K562 (cell line): ENCODE measurements around the gene KRTAP4-16. TPM values are rescaled to one million over a fixed set of nuclear protein-coding genes. Genes with fewer than 3 reads are reported as not detected.

Experiments
- ATAC-seq: fragments of 200-7000 bp; cut with Tn5 transposase; 3 replicates; pipeline ENCODE4 v1.9.1; 2020; ENCODE audit warnings: moderate library complexity
- BruUV-seq: library from RNA; stranded (reverse); fragments of 400-500 nt; replicated peaks from 2 replicates; lab custom pipeline; 2021; lab: Mats Ljungman, UMichigan
- CTCF ChIA-PET: fragments of 300-600 bp; formaldehyde crosslinking; extraction: SDS; loops from one replicate; lab custom pipeline; 2021; ENCODE audit warnings: low intra/inter-chr PET ratio; lab: Yijun Ruan, JAX
- POLR2A ChIA-PET: fragments of 300-600, 350-650 bp; sonication (Branson Sonifier 250); formaldehyde crosslinking; extraction: SDS; loops from one replicate; lab custom pipeline; 2021; ENCODE audit warnings: antibody characterized with exemption, inconsistent platforms; lab: Yijun Ruan, JAX
- DNase-seq, 4 experiments: peaks; one replicate each; pipeline versions ENCODE4 v3.0.0 to v3.0.0-alpha.2; 2011 to 2018; ENCODE audit warnings: low spot score in 3 of 4, mixed read lengths in 3 of 4; ENCODE audit errors: extremely low read depth in 1 of 4
- FAIRE-seq: peaks from 2 replicates; lab custom pipeline; 2011; peaks lifted over from hg19 to GRCh38; lab: Jason Lieb, UNC
- H2AFZ ChIP-seq: 2 replicates; pipeline ENCODE4 v1.6.0; 2011; ENCODE audit warnings: low read depth, low read length, control low read depth, inconsistent platforms
- H3K27ac ChIP-seq: fragments of 200-600 bp; 3 replicates; pipeline ENCODE4 v1.8.0; 2011; ENCODE audit warnings: low read depth, mild to moderate bottlenecking, control low read depth, inconsistent platforms, low read length, moderate library complexity, mixed read lengths; ENCODE audit errors: extremely low read depth
- H3K27me3 ChIP-seq, 2 experiments: fragments of 300-600 bp in 1 of 2; 2 replicates in 1 of 2; 3 replicates in 1 of 2; pipeline versions ENCODE4 v1.6.0 to v1.8.0; 2011; ENCODE audit warnings: inconsistent platforms in 2 of 2, low read length in 2 of 2, mild to moderate bottlenecking in 1 of 2, mixed read lengths in 1 of 2, moderate library complexity in 1 of 2; ENCODE audit not compliant: control insufficient read depth in 2 of 2, insufficient read depth in 2 of 2
- H3K36me3 ChIP-seq: fragments of 300-600 bp; 3 replicates; pipeline ENCODE4 v1.8.0; 2011; ENCODE audit warnings: mild to moderate bottlenecking, low read length, inconsistent platforms; ENCODE audit not compliant: control insufficient read depth, insufficient read depth
- H3K4me1 ChIP-seq, 2 experiments: fragments of 200-600 bp in 1 of 2; replicated peaks in 1 of 2; 2 replicates in 1 of 2; 3 replicates in 1 of 2; pipeline versions ENCODE4 v1.5.1 to v1.8.0; 2011; ENCODE audit warnings: inconsistent platforms in 2 of 2, low read length in 2 of 2, mild to moderate bottlenecking in 1 of 2, mixed read lengths in 1 of 2, moderate library complexity in 1 of 2; ENCODE audit not compliant: control insufficient read depth in 2 of 2, insufficient read depth in 2 of 2
- H3K4me2 ChIP-seq: 2 replicates; pipeline ENCODE4 v1.6.1; 2011; ENCODE audit warnings: low read length, control low read depth, inconsistent platforms, mixed read lengths; ENCODE audit not compliant: insufficient read depth
- H3K4me3 ChIP-seq: fragments of 200-600 bp; sonication (generic), shearing (Covaris generic); 2 replicates; pipeline ENCODE4 v1.5.1; 2016; ENCODE audit warnings: control low read depth, inconsistent platforms
- H3K79me2 ChIP-seq: fragments of 200-600 bp; 3 replicates; pipeline ENCODE4 v1.8.0; 2011; ENCODE audit warnings: low read length, inconsistent platforms; ENCODE audit not compliant: control insufficient read depth, insufficient read depth
- H3K9ac ChIP-seq, 2 experiments: 2 replicates each; pipeline versions ENCODE4 v1.6.0 to v1.6.1; 2011; ENCODE audit warnings: low read depth in 2 of 2, low read length in 2 of 2, control low read depth in 1 of 2, inconsistent platforms in 1 of 2, mild to moderate bottlenecking in 1 of 2, mixed read lengths in 1 of 2; ENCODE audit not compliant: insufficient read depth in 1 of 2
- H3K9me1 ChIP-seq: one replicate; pipeline ENCODE4 v1.6.0; 2011; ENCODE audit warnings: inconsistent platforms, mild to moderate bottlenecking, low read length, moderate library complexity; ENCODE audit not compliant: control insufficient read depth, insufficient read depth
- H3K9me3 ChIP-seq: replicated peaks from 2 replicates; pipeline ENCODE4 v1.5.1; 2011; ENCODE audit warnings: low read depth, low read length, inconsistent platforms; ENCODE audit not compliant: control insufficient read depth, insufficient read depth
- H4K20me1 ChIP-seq: replicated peaks from 2 replicates; pipeline ENCODE4 v1.6.1; 2011; ENCODE audit warnings: low read length, inconsistent platforms, mixed read lengths; ENCODE audit not compliant: control insufficient read depth, insufficient read depth
- CREB3L1 ChIP-seq: fragments of 450-650 bp; IDR thresholded peaks from 2 replicates; pipeline ENCODE4 v1.6.1; 2014; ENCODE audit warnings: low read depth, mild to moderate bottlenecking, moderate library complexity, borderline replicate concordance
- FOXM1 ChIP-seq, 2 experiments: fragments of 450-650 bp in 1 of 2; sonication (generic) in 1 of 2; formaldehyde crosslinking in 1 of 2; IDR thresholded peaks; 2 replicates each; pipeline versions ENCODE4 v1.6.1 to v1.9.0; 2017 to 2022; ENCODE audit warnings: low read depth in 2 of 2, mild to moderate bottlenecking in 2 of 2, missing genetic modification reagents in 1 of 2, moderate library complexity in 1 of 2
- MYNN ChIP-seq, 2 experiments: sonication (generic); formaldehyde crosslinking in 1 of 2; IDR thresholded peaks; 2 replicates each; pipeline versions ENCODE4 v1.5.0 to v1.6.1; 2016 to 2020; ENCODE audit warnings: antibody characterized with exemption in 1 of 2, missing genetic modification reagents in 1 of 2
- PCBP1 ChIP-seq: fragments of 200-400 bp; formaldehyde crosslinking; IDR thresholded peaks from 2 replicates; pipeline ENCODE4 v1.6.1; 2018; ENCODE audit warnings: mild to moderate bottlenecking, low read depth, low read length; ENCODE audit not compliant: poor library complexity, severe bottlenecking
- SMAD2 ChIP-seq: fragments of 150-350 bp; IDR thresholded peaks from 2 replicates; pipeline ENCODE4 v1.6.1; 2014; ENCODE audit warnings: low read depth, mild to moderate bottlenecking, low read length
- SNIP1 ChIP-seq: fragments of 450-650 bp; IDR thresholded peaks from 2 replicates; pipeline ENCODE4 v1.7.1; 2017; ENCODE audit warnings: low read depth, mild to moderate bottlenecking
- U2AF1 ChIP-seq: fragments of 200-400 bp; formaldehyde crosslinking; optimal IDR thresholded peaks from 2 replicates; pipeline ENCODE3; 2017; ENCODE audit warnings: mild to moderate bottlenecking, low read depth, low read length, moderate library complexity
- ZBTB1 ChIP-seq: sonication (generic); formaldehyde crosslinking; IDR thresholded peaks from 2 replicates; pipeline ENCODE4 v1.8.1; 2023; ENCODE audit warnings: missing genetic modification reagents, low read depth, mild to moderate bottlenecking, borderline replicate concordance
- ZFX ChIP-seq: sonication (generic); formaldehyde crosslinking; IDR thresholded peaks from 2 replicates; pipeline ENCODE4 v1.8.0; 2022; ENCODE audit warnings: mild to moderate bottlenecking, missing genetic modification reagents, moderate library complexity
- ZNF77 ChIP-seq: fragments of 250-450 bp; sonication (Bioruptor Pico); IDR thresholded peaks from 2 replicates; pipeline ENCODE4 v1.5.0; 2020
- ZNF785 ChIP-seq: fragments of 250-450 bp; sonication (Bioruptor Pico); IDR thresholded peaks from 2 replicates; pipeline ENCODE4 v1.4.0; 2020; ENCODE audit warnings: mild to moderate bottlenecking
- ZNF79 ChIP-seq: fragments of 250-450 bp; sonication (Bioruptor Pico); IDR thresholded peaks from 2 replicates; pipeline ENCODE4 v1.4.0; 2020; ENCODE audit warnings: low read depth, mild to moderate bottlenecking, moderate library complexity
- WGBS: fragments of 100-300 bp; shearing (Covaris generic); methylation state at CpG from one replicate; pipeline ENCODE4 v1.1.6; 2016; ENCODE audit warnings: low coverage, mixed read lengths; ENCODE audit not compliant: insufficient coverage; ENCODE audit errors: missing lambda C conversion rate; 5-methylcytosine and 5-hydroxymethylcytosine counted together
- in situ Hi-C: fragments of 300-500 bp; cut with MboI; formaldehyde crosslinking; loops from 4 replicates; pipeline ENCODE4 v1.15.0; 2018; ENCODE audit warnings: inconsistent platforms, mixed read lengths
- intact Hi-C: fragments of 100-400 bp; cut with micrococcal nuclease; formaldehyde crosslinking; loops from 2 replicates; pipeline ENCODE4 v1.14.2; 2022
- polyA plus RNA-seq, 8 experiments: library from polyadenylated mRNA; depleted of rRNA in 4 of 8; stranded (reverse) in 5 of 8; unstranded in 3 of 8; fragments of >200 nt; fragmentation: Nextera tagmentation in 2 of 8; fragmentation: Illumina TruSeq in 1 of 8; extraction: Ambion mirVana in 2 of 8; extraction: Trizol in 1 of 8; gene quantifications; 2 replicates each; pipeline versions ENCODE4 v1.2.1 to v1.2.3, GENCODE V29; 2011 to 2014; ENCODE audit warnings: inconsistent platforms in 1 of 8, missing spikeins in 1 of 8
- total RNA-seq, 7 experiments: library from RNA; depleted of rRNA in 6 of 7; stranded (reverse); fragments of >200 nt in 6 of 7; fragmentation: Illumina TruSeq in 2 of 7; extraction: Trizol in 2 of 7; gene quantifications; 2 replicates each; pipeline versions ENCODE4 v1.2.1 to v1.2.3, GENCODE V29; 2011 to 2021; ENCODE audit warnings: low replicate concordance in 1 of 7
- TF ChIP-seq, protein P1 (sequence below): sonication (generic); formaldehyde crosslinking; IDR thresholded peaks from 2 replicates; pipeline ENCODE4 v1.9.0; 2022; ENCODE audit warnings: mild to moderate bottlenecking, missing genetic modification reagents
- TF ChIP-seq, protein P2 (sequence below), 2 experiments: fragments of 450-650 bp; conservative IDR thresholded peaks; 2 replicates each; pipeline ENCODE4 v1.6.1; 2017; ENCODE audit warnings: mild to moderate bottlenecking in 2 of 2, moderate library complexity in 2 of 2

KRTAP4-16 gene
- total and polyA plus RNA-seq, 9 of the 15 experiments (the other 6 are each of a cell fraction or from before 2014, with no cell fraction given), result not detected

- CTCF ChIA-PET, result no interaction called here
- POLR2A ChIA-PET, result no interaction called here
- Histone ChIP-seq H3K9me1 (no peaks in the 10 kb centered on the region), H3K27ac (no peak overlapping the region), H2AFZ (no peak overlapping the region), H3K4me2 (no peak overlapping the region), H4K20me1 (no peaks in the 10 kb centered on the region), H3K4me3 (no peak overlapping the region), H3K27me3 (no peaks in the 10 kb centered on the region), H3K9ac (no peak overlapping the region), H3K4me1 (no peaks in the 10 kb centered on the region), H3K36me3 (no peaks in the 10 kb centered on the region), H3K9me3 (no peaks in the 10 kb centered on the region), H3K79me2 (no peaks in the 10 kb centered on the region)
- 0% methylated on average over 1 of the region's 1 CpG for WGBS
- FAIRE-seq (no peak), ATAC-seq (no peak), DNase-seq (no peak)
- no TSS peak for BruUV-seq
- TF ChIP-seq U2AF1, result peak; percentile 32
- no peak for TF ChIP-seq MYNN (IDR thresholded peaks at IDR 0.05)
- TF ChIP-seq MYNN (CRISPR knock-in tag; IDR thresholded peaks at IDR 0.05), result no peak
- TF ChIP-seq, protein P1, sequence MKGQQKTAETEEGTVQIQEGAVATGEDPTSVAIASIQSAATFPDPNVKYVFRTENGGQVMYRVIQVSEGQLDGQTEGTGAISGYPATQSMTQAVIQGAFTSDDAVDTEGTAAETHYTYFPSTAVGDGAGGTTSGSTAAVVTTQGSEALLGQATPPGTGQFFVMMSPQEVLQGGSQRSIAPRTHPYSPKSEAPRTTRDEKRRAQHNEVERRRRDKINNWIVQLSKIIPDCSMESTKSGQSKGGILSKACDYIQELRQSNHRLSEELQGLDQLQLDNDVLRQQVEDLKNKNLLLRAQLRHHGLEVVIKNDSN (CRISPR knock-in tag), result no peak
- no peak for TF ChIP-seq PCBP1
- in situ Hi-C loops, result no loop called here
- intact Hi-C loops, result no loop called here
These were observed 42.8 kb upstream of the KRTAP4-16 start for GRCh38 chr17:41144846-41145245.

GRCh38 chr17:41141361-41141760, 39.4 kb upstream of the KRTAP4-16 start:
- no TSS peak for BruUV-seq
- Histone ChIP-seq H3K4me3 (no peak overlapping the region), H3K79me2 (no peaks in the 10 kb centered on the region), H3K9me3 (no peaks in the 10 kb centered on the region), H3K4me1 (no peaks in the 10 kb centered on the region), H3K36me3 (no peaks in the 10 kb centered on the region), H2AFZ (no peak overlapping the region), H4K20me1 (no peaks in the 10 kb centered on the region), H3K4me2 (no peak overlapping the region), H3K27ac (no peak overlapping the region), H3K9ac (no peak overlapping the region), H3K27me3 (no peaks in the 10 kb centered on the region), H3K9me1 (no peaks in the 10 kb centered on the region)
- FAIRE-seq (no peak), ATAC-seq (no peak), DNase-seq (no peak)
- ChIA-PET POLR2A (no interaction called here), CTCF (no interaction called here)
- in situ Hi-C loops (no loop called here), intact Hi-C loops (no loop called here)
- TF ChIP-seq ZFX (CRISPR knock-in tag) (no peak), ZNF785 (no peak), SMAD2 (no peak), ZNF79 (CRISPR knock-in tag) (no peak), FOXM1 (IDR thresholded peaks at IDR 0.05; ENCODE audit: low read depth) (no peak), FOXM1 (CRISPR knock-in tag; IDR thresholded peaks at IDR 0.05; ENCODE audit: low read depth) (no peak), ZBTB1 (CRISPR knock-in tag) (no peak), SNIP1 (no peak), CREB3L1 (no peak), ZNF77 (CRISPR knock-in tag) (no peak)
- TF ChIP-seq, protein P2, sequence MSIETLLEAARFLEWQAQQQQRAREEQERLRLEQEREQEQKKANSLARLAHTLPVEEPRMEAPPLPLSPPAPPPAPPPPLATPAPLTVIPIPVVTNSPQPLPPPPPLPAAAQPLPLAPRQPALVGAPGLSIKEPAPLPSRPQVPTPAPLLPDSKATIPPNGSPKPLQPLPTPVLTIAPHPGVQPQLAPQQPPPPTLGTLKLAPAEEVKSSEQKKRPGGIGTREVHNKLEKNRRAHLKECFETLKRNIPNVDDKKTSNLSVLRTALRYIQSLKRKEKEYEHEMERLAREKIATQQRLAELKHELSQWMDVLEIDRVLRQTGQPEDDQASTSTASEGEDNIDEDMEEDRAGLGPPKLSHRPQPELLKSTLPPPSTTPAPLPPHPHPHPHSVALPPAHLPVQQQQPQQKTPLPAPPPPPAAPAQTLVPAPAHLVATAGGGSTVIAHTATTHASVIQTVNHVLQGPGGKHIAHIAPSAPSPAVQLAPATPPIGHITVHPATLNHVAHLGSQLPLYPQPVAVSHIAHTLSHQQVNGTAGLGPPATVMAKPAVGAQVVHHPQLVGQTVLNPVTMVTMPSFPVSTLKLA (conservative IDR thresholded peaks at IDR 0.05), result no peak
